SK-N-DZ (cell line): ENCODE measurements around the gene PROB1. TPM values are rescaled to one million over a fixed set of nuclear protein-coding genes. Genes with fewer than 3 reads are reported as not detected.
A peak's percentile ranks its signal among the peaks of the same experiment; 100 is the strongest.
"Not testable (repeated sequence)": the region's sequence is repeated elsewhere in the genome, so short reads cannot be mapped to it uniquely, and the experiment has no call there.

Experiments
- DNase-seq: peaks from one replicate; pipeline ENCODE4 v3.0.0-alpha.2; 2015; ENCODE audit warnings: low spot score
- polyA plus RNA-seq, 2 experiments: library from polyadenylated mRNA; depleted of rRNA; stranded (reverse); fragments of >200 nt; gene quantifications; 2 replicates each; pipeline ENCODE4 v1.2.3, GENCODE V29; 2014

Gene PROB1
- polyA plus RNA-seq (2014; cell fraction: cytosol; rRNA removed), result 0.38 and 1.1 TPM in 2 replicates
- polyA plus RNA-seq (2014; cell fraction: nucleus; rRNA removed), result 0.34 and 0.66 TPM in 2 replicates

- no peak for DNase-seq
These were observed at the start of gene PROB1 for GRCh38 chr5:139394654-139395566. Gene PROB1, minus strand, starts transcription at chr5:139395104. Its CDS starts 23 bp downstream, at chr5:139395081.

GRCh38 chr5:139443831-139444453, 49.0 kb upstream of the PROB1 start:
- DNase-seq, result no peak

DNA sequence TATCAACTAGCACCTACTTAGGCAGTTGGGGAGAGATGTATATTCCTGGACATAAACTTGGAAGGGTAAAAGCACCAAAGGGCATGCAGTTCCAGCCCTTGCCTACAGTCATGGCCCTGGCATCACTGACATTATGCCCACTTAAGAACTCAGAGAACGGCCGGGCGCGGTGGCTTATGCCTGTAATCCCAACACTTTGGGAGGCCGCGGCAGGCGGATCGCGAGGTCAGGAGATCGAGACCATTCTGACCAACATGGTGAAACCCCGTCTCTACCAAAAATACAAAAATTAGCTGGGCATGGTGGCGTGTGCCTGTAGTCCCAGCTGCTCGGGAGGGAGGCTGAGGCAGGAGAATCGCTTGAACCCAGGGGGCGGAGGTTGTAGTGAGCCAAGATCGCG, 45.5 kb upstream of the PROB1 start:
- not testable (repeated sequence) for DNase-seq

DNA sequence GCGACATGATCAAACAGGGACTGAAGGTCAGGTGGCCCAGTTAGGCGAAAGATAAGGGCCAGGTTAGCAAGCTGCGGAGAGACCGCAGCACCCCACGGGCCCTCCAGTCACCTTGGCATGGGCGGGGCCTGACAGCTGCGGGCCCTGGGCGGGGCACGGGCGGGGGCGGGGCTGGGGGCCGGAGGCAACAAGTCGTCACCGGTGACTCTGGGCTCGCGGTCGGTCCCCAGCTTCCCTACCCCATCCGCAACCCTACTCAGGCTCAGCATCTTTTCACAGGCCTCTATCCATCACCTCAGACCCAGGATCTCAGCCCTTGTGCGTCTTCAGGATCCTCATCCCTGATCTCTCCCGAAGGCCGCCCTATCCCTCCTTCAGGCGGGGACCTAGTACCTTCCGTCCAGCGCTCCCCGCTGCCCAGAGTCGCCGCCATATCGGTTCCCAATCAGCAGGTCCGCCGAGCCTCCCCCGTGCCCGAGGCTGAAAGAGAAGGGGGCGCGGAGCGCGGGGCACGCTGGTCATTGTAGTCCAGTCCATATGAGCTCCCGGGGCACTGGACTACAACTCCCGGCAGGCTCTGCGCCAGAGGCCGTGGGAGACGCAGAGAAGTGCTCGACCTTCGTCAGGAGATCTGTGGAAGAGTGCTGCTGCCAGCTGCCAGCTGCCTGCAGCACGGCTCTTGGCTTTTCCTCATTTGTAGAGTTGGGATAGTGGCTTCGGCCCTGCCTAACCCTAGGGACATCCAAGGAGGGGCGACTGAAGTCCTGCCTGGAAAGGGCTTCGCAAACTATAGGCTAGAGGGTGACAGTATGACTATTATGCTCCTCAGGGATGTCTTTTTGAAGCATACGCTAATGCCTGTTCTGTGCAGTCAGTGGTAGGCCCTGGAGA, 44.4 kb upstream of the PROB1 start, which contains the start of gene DNAJC18:
Gene DNAJC18, minus strand, starts transcription at position 513 of the 891 bp plus-strand sequence. Its CDS starts 80 bp downstream, at position 433.
- peak; percentile 95 for DNase-seq

DNA sequence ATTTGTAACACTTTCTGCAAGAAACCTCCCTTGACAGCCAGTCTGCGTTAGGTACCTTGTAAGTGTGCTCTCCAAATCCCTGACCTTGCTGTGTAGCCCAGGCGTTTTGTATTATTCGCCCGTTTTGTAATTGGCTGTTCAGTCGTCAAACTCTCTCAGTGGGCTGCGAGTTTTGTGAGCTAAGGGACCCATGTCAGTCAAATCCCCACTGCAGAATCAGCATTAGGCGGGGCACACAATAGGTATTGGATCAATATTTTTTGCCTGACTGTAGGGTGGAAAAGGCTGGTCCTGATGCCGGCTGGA, 43.8 kb upstream of the PROB1 start:
- DNase-seq, result no peak

- no peak for DNase-seq
These were observed 40.8 kb upstream of the PROB1 start for GRCh38 chr5:139435676-139436075.

DNA sequence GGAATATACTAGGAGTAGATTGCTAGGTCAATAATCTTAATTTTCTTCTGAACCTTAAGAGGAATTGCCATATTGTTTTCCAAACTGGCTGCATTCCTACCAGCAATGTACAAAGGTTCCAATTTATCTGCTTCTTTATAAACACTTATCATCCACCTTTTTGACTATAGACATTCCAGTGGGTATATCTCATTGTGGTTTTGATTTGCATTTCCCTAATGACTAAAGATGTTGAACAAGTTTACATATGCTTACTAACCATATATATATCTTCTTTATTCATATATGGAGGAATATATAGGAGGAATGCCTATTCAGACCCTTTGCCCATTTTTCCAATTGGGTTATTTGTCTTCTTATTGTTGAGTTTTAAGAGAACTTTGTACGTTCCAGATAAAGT, 36.8 kb upstream of the PROB1 start:
- no peak for DNase-seq

DNA sequence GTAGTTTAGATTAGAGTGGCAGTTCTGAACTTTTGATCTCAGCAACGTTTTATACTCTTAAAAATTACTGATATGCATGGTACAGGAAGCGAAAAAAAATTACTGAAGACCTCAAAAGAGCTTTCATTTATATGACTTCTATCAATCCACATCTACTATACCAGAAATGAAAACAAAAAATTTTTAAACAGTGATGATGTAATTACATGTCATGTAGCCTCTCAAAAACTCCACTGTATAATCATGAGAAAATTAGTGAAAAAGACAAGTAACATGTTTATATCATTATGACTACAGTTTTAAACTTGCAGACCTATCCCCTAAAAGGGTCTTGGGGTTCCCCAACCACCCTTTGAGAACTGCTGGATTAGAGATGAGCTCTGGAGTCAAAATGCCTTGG, 35.1 kb upstream of the PROB1 start:
- DNase-seq, result no peak

DNA sequence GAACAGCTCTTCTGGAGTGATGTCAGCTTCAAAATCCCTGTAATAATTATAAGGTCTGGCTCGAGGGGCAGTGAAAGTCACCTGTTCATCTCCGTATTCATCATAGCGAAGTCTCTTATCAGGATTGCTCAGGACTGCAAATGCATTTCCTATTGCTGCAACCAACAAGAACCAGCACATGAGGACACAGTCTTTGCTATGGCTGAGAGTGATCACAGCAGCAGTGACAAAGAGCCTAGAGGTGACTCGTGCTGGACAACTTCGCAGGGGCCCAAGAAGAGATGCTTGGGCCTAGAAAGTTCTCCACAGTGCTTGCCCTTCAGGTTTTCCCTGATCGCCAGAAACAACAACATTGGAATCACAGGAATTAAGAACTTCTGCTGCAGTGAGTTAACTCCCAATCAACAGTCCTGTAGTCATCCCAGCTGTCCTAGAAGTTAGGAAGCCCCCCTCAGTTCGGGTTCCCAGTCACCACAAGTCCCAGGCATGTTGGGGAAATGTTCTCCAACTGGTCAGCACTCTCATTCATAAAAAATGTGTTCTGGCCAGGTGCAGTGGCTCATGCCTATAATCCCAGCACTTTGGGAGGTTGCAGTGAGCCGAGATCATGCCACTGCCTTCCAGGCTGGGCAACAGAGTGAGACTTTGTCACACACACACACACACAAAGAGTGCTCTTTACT, 31.4 kb upstream of the PROB1 start:
- no peak for DNase-seq

DNA sequence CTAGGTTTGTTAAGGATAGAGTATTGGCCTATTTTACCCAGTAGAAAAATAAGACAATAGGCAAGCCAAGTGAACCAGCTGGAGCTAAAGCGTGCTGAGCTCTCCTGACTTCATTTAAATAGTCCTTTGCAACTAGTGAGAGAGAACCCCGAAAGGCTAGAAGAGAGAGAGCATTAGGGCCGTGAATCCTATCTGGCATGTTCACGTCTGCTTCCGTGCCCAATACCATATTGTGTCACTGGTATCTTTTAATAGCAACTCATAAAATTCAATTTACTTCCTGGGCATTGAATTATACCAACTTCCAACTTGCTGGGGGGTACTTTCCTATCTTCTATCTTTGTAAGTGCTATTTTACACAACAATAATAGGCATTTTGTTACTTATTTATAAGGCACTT, 30.6 kb upstream of the PROB1 start:
- DNase-seq, result no peak

GRCh38 chr5:139422307-139422893, 27.5 kb upstream of the PROB1 start:
- peak; percentile 66 for DNase-seq

DNA sequence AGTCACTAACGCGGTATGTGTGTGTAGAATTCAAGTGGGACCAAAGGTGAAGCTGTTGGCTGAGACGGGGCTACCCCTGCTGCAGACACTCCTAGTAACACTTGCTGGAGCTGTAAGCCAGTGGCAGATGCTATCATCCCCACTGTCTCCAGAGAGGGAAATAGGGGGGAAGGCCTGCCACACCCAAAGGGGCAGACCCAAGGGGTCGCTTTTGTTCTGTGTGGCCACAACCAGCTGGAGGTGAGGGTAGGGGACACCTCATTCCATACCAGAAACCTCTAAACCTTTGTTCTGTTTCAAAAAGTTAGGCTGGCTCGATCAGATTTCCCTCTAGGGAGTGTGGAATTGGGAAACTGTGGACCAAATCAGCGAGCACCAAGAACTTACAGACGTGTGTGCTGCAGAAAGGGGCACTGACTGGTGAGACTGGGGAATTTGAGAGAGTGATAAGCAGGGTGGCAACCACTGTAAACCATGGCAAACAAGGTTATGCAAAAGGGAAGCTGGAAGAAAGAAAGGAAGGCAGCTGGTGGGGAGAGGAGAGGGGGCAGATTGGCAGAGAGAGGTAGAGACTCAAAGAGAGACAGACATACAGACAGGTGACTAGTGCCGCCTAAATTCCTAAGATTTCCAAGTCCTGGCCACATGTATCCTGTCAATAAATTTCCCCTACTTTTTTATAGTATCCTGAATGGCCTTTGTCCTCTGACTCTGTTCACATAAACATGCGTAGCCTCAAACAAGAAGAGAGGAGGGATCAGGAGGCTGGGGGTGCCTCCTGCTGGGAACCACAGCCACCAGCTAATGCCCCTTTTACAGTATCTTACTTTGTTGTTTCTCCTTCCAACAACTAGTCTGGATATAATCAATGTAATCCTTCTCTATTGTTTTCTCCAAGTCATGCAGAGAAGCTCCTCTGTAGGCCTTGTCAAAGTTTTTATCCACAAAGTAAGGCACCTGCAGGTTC, 24.6 kb upstream of the PROB1 start:
- DNase-seq, result no peak

- no peak for DNase-seq
These were observed 23.9 kb upstream of the PROB1 start for GRCh38 chr5:139418793-139419192.

GRCh38 chr5:139417214-139417613, 22.3 kb upstream of the PROB1 start:
- no peak for DNase-seq

DNA sequence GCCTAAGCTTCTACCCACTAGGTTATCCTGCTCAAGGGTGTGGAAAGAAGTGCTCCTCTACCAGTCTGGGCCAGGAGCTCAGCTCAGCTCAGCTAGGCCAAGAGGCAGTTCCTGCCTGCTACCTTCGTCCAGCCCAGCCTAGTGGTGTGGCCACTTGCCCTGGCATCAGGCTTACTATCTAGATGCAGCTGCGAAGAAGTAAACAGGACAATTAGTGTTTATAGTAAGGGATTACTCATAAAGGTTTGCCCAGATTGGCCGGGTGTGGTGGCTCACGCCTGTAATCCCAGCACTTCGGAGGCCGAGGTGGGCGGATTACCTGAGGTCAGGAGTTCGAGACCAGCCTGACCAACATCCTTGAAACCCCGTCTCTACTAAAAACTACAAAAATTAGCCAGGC, 21.7 kb upstream of the PROB1 start:
- no peak for DNase-seq

- DNase-seq, result no peak
These were observed 21.0 kb upstream of the PROB1 start for GRCh38 chr5:139415869-139416268.

GRCh38 chr5:139415221-139415861, 20.4 kb upstream of the PROB1 start:
- DNase-seq, result no peak

- no peak for DNase-seq
These were observed 19.8 kb upstream of the PROB1 start for GRCh38 chr5:139414581-139415130.

DNA sequence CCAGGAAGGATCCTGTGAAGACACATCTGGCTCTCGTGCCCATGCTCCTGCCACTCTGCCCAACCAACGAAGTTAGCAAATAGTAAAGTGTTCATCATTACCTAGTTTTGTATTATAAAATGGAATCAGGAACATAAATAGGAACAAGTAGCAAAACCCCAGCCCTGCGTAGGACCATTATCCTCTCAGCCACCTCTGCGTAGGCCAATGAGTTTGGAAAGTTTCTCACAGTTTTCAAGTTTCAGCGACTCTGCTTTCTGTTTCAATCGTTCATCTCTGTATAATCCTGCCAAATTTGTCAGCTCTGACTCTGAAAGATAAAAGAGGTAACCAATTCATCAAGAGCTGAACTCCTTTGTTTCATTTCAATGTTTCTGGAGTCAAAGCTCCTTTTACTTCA, 19.1 kb upstream of the PROB1 start:
- DNase-seq, result no peak
